Body of pancreas (tissue), 4 donors: ENCODE results near the gene ABCA13. TPM values are rescaled to one million over a fixed set of nuclear protein-coding genes. Genes with fewer than 3 reads are reported as not detected.

Source experiments
- ATAC-seq: fragments of 150-250 bp; one replicate; pipeline ENCODE4 v1.9.1; 2016
- DNase-seq, 4 donors: peaks; one replicate each; pipeline ENCODE4 v3.0.0-alpha.2; 2019
- H3K27ac ChIP-seq, 4 donors: fragments of 200-600 bp; sonication (generic); 1 replicate in 3 of 4; 2 replicates in 1 of 4; pipeline versions ENCODE4 v1.5.1 to v1.6.1; 2016 to 2019; ENCODE audit warnings: mild to moderate bottlenecking in 1 of 4, mixed read lengths in 1 of 4, moderate library complexity in 1 of 4
- H3K27me3 ChIP-seq, 2 donors: fragments of 200-600 bp; sonication (generic); one replicate each; pipeline ENCODE4 v1.6.0; 2016; ENCODE audit warnings: mild to moderate bottlenecking in 1 of 2
- H3K36me3 ChIP-seq, 2 donors: fragments of 200-600 bp; sonication (generic); replicated peaks in 1 of 2; 2 replicates each; pipeline ENCODE4 v1.5.1; 2016; ENCODE audit warnings: low read depth in 2 of 2; ENCODE audit not compliant: insufficient read depth in 1 of 2
- H3K4me1 ChIP-seq: fragments of 200-600 bp; sonication (generic); one replicate; pipeline ENCODE4 v1.6.0; 2016
- H3K4me3 ChIP-seq, 2 donors: fragments of 200-600 bp; sonication (generic); 1 replicate in 1 of 2; 2 replicates in 1 of 2; pipeline ENCODE4 v1.5.1; 2016 to 2019
- H3K9me3 ChIP-seq, 3 donors: fragments of 200-600 bp; sonication (generic); 1 replicate in 2 of 3; 2 replicates in 1 of 3; pipeline ENCODE4 v1.5.1; 2016
- CTCF ChIP-seq, 7 experiments: fragments of 450-650 bp in 4 of 7; fragments of 200-600 bp in 3 of 7; sonication (generic) in 3 of 7; IDR thresholded peaks; one replicate each; pipeline ENCODE4 v1.5.1; 2016 to 2019; ENCODE audit warnings: antibody characterized with exemption in 7 of 7
- POLR2A ChIP-seq, 3 donors: fragments of 450-650 bp; IDR thresholded peaks; one replicate each; pipeline ENCODE4 v1.6.1; 2016; ENCODE audit warnings: antibody characterized with exemption in 3 of 3, mild to moderate bottlenecking in 2 of 3
- WGBS, 2 donors: methylation state at CpG; one replicate each; pipeline ENCODE4 v1.1.5; 2017; 5-methylcytosine and 5-hydroxymethylcytosine counted together
- intact Hi-C: fragments of 100-400 bp; cut with DNase I; formaldehyde crosslinking; loops from one replicate; pipeline ENCODE4 v1.15.1; 2023
- total RNA-seq, 2 donors: library from RNA; depleted of rRNA; stranded (reverse); fragments of >200 nt; gene quantifications; one replicate each; pipeline ENCODE4 v1.1.0, GENCODE V29; 2016

Gene ABCA13
- total RNA-seq, 2 donors from 2014 or later: under 0.01 TPM

DNA sequence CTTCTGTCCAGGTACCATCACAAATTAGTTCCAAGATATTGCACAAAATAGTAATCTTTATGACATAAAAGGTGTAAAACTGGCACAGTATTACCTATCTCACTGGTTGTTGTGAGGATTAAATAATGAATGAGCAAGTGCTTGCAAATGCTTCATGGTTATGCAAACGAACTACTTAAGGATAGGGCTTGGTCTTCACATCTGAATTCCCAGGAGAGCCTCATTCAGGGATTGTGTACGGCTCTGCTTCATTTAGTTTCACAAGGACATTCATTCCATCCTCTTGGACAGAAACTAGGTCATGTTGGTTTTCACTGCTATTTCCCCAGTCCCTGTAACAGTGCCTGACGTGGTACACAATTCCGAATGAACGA lies 12.1 kb downstream of the ABCA13 start:
- no peak for TF ChIP-seq CTCF (IDR thresholded peaks at IDR 0.05)
- no peak for TF ChIP-seq POLR2A (IDR thresholded peaks at IDR 0.05)
- intact Hi-C loops: no loop called here
- Histone ChIP-seq H3K36me3 (no peaks in the 10 kb centered on the region), H3K27me3 (no peaks in the 10 kb centered on the region), H3K4me3 (no peak overlapping the region), H3K9me3 (no peaks in the 10 kb centered on the region), H3K4me1 (no peaks in the 10 kb centered on the region), H3K27ac (no peak overlapping the region)
- 57 to 59% methylated on average over 5 of the region's 5 CpGs for WGBS, 2 donors
- DNase-seq (no peak), ATAC-seq (no peak)

- H3K27ac ChIP-seq: no peak overlapping the region
- DNase-seq: no peak
- no peak overlapping the region for H3K4me3 ChIP-seq
- H3K27me3 ChIP-seq: no peaks in the 10 kb centered on the region
- no peak for TF ChIP-seq CTCF (IDR thresholded peaks at IDR 0.05)
- no peak for TF ChIP-seq POLR2A (IDR thresholded peaks at IDR 0.05)
- intact Hi-C loops: no loop called here
- WGBS, 2 donors: 34 to 56% methylated on average over 1 of the region's 1 CpG
- H3K4me1 ChIP-seq: no peaks in the 10 kb centered on the region
- no peaks in the 10 kb centered on the region for H3K9me3 ChIP-seq
- H3K36me3 ChIP-seq: no peaks in the 10 kb centered on the region
- ATAC-seq: no peak
These were observed 12.7 kb downstream of the ABCA13 start for GRCh38 chr7:48183965-48184364.

DNA sequence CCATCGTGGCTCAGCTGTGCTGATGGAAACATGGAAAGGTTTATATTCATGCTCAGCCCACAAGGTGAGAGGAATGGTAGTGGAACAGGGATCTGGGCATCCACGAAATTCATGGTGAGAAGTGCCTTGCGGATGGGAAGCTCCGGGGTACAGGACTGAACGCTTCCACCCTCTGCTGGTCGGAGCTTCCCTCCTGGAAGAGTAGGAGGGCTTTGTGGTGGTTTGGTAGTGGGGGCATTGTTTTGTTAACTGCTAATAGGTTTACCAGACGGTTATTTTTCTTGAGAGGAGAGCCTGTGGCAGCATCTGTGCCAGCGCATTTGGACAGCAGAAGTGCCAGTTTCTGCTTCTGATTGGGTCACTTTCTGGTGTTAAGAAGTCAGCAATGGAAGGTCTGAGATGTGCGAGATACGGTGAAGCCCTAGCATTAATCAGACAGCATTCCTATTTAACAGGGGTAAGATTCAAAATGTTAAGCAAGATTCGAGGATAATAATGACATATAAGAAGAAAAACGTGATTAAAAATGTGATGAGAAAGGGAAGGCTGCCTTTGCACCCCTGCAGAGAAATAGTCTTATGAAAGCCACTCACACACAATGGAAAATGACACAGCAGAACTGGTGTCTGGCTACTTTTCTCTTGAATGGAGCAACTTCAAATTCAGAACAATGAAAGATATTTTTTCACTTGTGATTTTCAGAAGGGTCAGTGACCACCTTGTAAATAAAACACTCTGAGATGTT lies 17.7 kb downstream of the ABCA13 start:
- Histone ChIP-seq H3K4me3 (no peak overlapping the region), H3K36me3 (no peaks in the 10 kb centered on the region), H3K9me3 (no peaks in the 10 kb centered on the region), H3K4me1 (no peaks in the 10 kb centered on the region), H3K27me3 (no peaks in the 10 kb centered on the region), H3K27ac (no peak overlapping the region)
- intact Hi-C loops: no loop called here
- 56 to 67% methylated on average over 12 of the region's 12 CpGs for WGBS, 2 donors
- ATAC-seq: no peak
- TF ChIP-seq POLR2A (IDR thresholded peaks at IDR 0.05) (no peak), CTCF (IDR thresholded peaks at IDR 0.05) (no peak)
- DNase-seq: no peak

DNA sequence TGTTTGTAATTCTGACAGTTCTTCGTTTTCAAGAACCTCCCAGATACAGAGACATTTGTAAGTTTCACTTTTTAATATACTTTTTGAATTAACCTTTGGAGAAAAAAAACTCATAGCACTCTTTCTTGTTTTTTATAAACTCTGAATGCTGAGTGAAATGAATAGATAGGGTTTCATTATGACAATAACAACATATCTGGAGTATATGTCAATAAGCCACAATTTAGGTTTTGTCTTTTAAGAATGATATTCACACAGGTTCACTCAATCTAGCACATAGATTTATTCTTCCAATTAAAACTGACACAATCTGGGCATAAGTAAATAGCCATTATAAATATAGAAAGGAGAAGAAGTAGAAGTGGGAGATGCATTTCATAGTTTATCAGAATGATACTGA lies 21.7 kb downstream of the ABCA13 start:
- no peak for ATAC-seq

More for the DNA sequence above, 21.7 kb downstream of the ABCA13 start:
- Histone ChIP-seq H3K4me3 (no peak overlapping the region), H3K36me3 (no peaks in the 10 kb centered on the region), H3K4me1 (no peaks in the 10 kb centered on the region), H3K27me3 (no peaks in the 10 kb centered on the region), H3K27ac (no peak overlapping the region), H3K9me3 (no peaks in the 10 kb centered on the region)
- no peak for DNase-seq
- intact Hi-C loops: no loop called here
- no peak for TF ChIP-seq CTCF (IDR thresholded peaks at IDR 0.05)
- TF ChIP-seq POLR2A (IDR thresholded peaks at IDR 0.05): no peak
- 65 to 74% methylated on average over 1 of the region's 1 CpG for WGBS, 2 donors
